GM18526 (cell line): Measurements from ENCODE around the gene SYF2.

Experiments used
- POLR2A ChIP-seq: IDR thresholded peaks from 3 replicates; pipeline ENCODE4 v1.6.1; 2011; ENCODE audit not compliant: insufficient read length; ENCODE audit errors: extremely low read depth

SYF2 gene

GRCh38 chr1:25187077-25187476, 45.2 kb downstream of the SYF2 start:
- TF ChIP-seq POLR2A = no peak

- TF ChIP-seq POLR2A = no peak
Measured at GRCh38 chr1:25186161-25187007, 45.9 kb downstream of the SYF2 start.

- no peak for TF ChIP-seq POLR2A
Measured at GRCh38 chr1:25185409-25186160, 46.7 kb downstream of the SYF2 start.

- TF ChIP-seq POLR2A = no peak
Measured at GRCh38 chr1:25184001-25184762, 48.1 kb downstream of the SYF2 start.

DNA sequence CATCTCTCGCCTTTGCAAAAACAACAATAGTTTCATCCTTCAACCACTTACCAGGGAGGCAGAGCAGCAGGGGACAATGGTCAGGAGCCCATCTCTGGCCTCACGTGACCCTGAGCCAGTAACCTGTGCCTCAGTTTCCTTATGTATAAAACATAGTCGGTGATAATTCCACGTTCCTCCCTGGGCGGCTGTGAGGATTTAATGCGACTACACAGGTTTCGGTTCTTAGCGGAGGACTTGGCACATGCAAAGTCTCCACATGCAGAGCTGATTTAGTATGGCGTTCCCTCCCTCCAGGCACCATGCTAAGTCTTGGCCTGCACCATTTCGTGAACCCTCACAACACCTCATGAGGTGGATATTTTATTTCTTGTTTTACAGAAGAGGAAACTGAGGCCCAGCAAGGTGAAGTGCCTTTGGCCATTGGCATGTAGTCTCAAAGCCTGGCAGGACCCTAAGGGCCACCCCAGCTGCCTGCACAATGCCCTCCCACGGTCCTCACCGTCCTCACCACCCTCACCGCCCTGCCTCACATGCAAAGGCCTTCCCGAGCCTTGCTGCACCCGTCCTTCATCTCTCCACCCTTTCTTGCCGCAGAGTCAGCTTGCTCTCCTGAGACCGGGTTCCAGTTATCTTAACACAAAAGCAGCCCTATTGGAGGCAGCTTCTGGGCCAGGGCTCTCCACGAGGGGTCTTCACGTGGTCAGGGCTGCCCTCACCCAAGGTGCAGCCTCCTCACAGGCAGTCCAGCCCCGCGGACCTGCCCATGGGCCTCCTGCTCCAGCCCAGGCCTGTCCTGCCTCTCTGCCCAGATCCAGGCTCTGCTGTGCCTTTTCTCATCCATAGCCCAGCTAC, 48.9 kb downstream of the SYF2 start:
- TF ChIP-seq POLR2A = no peak

- no peak for TF ChIP-seq POLR2A
Measured at GRCh38 chr1:25182629-25183028, 49.7 kb downstream of the SYF2 start.

DNA sequence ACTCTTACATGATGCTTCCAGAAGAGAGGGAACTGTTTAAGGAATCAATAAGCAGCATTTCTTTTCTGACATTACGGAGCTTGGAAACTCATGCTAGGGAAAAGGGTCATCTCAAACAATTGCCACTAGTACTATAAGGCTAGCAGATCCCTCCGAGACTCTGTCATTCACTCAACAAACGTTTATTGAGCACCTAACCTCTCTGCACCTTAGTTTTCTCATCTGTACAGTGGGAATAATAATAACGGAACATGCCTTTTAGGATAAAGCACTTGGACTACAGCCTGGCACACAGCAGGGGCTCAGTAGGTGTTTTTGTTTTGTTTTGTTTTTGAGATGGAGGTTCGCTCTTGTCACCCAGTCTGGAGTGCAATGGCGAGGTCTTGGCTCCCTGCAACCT, 51.3 kb downstream of the SYF2 start:
- no peak for TF ChIP-seq POLR2A

GRCh38 chr1:25178917-25179561, 53.3 kb downstream of the SYF2 start:
- TF ChIP-seq POLR2A = no peak

DNA sequence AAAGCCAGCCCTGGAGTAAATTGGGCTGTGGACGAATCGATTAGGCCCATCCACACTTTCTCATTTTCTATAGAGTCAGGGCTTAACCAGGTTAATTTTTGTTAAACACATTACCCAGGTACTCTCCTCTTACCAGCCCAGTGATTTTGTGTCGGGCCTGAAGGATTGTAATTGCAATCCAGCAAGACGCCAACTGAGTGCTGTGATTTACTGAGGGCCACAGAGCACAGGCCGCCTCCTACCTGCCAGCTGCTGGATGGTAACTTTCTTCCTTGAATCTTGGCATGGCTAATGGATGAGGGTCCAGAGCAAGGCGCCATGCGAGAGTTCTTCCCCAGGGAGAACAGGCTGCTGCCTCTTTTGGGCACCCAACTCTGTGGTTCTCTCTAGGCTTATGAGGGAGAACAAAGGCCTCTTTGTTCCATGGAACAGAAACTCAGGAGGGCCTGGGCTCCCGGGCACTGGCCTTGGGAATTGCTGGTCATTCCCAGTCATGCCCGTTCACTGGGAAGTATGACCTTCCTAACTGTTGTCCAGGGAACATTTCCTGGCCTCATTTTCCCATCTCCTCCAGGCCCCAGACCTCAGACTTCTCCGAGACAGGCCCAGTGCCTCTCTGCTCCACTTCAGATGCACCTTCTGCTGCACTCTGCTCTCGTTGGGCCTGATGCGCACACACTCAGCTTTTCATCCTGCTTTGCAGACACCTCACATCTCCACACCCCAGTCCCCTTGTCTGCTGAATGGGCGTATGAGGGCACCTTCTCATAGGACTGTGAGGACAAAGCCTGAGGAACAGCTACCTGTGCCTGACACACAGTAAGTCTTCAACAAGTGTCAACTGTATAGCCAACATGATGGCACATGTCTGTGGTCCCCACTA, 57.3 kb downstream of the SYF2 start:
- TF ChIP-seq POLR2A = no peak

DNA sequence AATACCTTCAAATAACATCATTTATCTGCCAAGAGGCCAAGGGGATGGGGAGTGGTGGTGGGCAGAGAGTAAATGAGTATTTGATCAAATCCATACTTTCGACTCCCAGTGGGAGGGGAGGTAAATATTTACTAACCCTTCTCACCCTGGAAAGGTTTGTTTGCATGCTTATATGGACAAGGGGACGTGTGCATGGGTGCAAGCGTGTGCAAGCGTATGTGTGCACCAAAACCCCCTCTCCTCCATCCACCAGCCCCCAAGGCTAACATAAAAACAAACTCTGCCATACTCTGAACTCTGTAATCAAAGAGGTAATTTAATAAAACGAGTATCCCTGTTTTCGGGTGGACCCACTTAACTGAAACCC, 58.0 kb downstream of the SYF2 start:
- no peak for TF ChIP-seq POLR2A

DNA sequence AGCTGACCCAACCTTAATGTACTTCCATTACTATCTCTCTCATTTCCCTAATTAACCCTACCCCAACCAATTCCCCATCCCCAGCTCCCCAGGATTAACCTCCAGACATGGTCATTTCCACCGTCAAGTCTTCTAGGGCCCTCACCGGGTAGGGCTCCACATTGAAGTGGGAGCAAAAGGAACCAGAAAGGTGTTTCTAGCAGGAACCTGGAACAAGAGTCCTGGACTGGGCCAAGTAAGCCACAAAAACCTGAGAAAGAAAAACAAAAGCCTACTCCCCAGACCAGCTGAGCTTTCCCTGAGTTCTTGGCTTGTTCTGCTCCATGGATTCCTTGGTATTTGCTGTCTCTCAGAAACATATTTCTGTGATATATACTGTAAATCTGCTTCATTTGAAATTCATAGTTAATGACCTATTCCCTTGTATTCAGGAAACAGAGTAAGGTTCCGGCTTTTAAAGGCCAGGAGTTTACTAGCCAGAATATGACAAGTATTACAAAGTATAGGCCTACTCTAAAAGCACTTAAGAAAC, 58.4 kb downstream of the SYF2 start:
- no peak for TF ChIP-seq POLR2A
